Neural cell (in vitro differentiated cells): ENCODE measurements around the gene QPCTL.

Experiments
- CTCF ChIP-seq: fragments of 450-650 bp; IDR thresholded peaks from 2 replicates; pipeline ENCODE4 v1.5.1; 2014; ENCODE audit warnings: antibody characterized with exemption, mild to moderate bottlenecking, moderate library complexity; ENCODE audit not compliant: poor library complexity, severe bottlenecking
- EZH2 ChIP-seq: fragments of 200-600, 300-800 bp; shearing (Covaris generic), sonication (generic); IDR thresholded peaks from 2 replicates; pipeline ENCODE4 v1.6.1; 2014; ENCODE audit warnings: antibody characterized with exemption, low read length, borderline replicate concordance, mild to moderate bottlenecking; ENCODE audit not compliant: insufficient read depth, poor library complexity, severe bottlenecking
- POLR2AphosphoS5 ChIP-seq: IDR thresholded peaks from 2 replicates; pipeline ENCODE4 v1.6.1; 2012
- RAD21 ChIP-seq: fragments of 450-650 bp; conservative IDR thresholded peaks from 2 replicates; pipeline ENCODE4 v1.6.1; 2014; ENCODE audit warnings: antibody characterized with exemption, mild to moderate bottlenecking, moderate library complexity
- REST ChIP-seq: IDR thresholded peaks from 2 replicates; pipeline ENCODE4 v1.6.1; 2012; ENCODE audit warnings: borderline replicate concordance
- TAF1 ChIP-seq: IDR thresholded peaks from 2 replicates; pipeline ENCODE4 v1.6.1; 2012; ENCODE audit warnings: low read depth

- TF ChIP-seq CTCF: no peak
- no peak for TF ChIP-seq REST
- TF ChIP-seq POLR2AphosphoS5: no peak
- TF ChIP-seq EZH2: no peak
- no peak for TF ChIP-seq TAF1
- TF ChIP-seq RAD21: no peak
Measured at GRCh38 chr19:45646345-45646698, 46.1 kb upstream of the QPCTL start.
